ENCODE results near the gene TRAPPC14. TPM values are rescaled to one million over a fixed set of nuclear protein-coding genes. Genes with fewer than 3 reads are reported as not detected.

The TRAPPC14 gene
- total and polyA plus RNA-seq, 2 of the 13 experiments (the other 11 are each of a cell fraction or from before 2014, with no cell fraction given): 4.7 to 9.6 TPM

- no peak for TF ChIP-seq ZNF800 (CRISPR knock-in tag; IDR thresholded peaks at IDR 0.05)
- TF ChIP-seq ZNF232 (CRISPR knock-in tag; IDR thresholded peaks at IDR 0.05; ENCODE audit: borderline replicate concordance): no peak
- TF ChIP-seq MAX (IDR thresholded peaks at IDR 0.05): no peak
- TF ChIP-seq TBX3 (IDR thresholded peaks at IDR 0.05; ENCODE audit: borderline replicate concordance): no peak
- no peak for TF ChIP-seq HINFP (CRISPR knock-in tag; IDR thresholded peaks at IDR 0.05; ENCODE audit: low read depth)
- no peak for TF ChIP-seq ZBTB25 (CRISPR knock-in tag; IDR thresholded peaks at IDR 0.05)
- TF ChIP-seq PHF21A (CRISPR knock-in tag; IDR thresholded peaks at IDR 0.05): no peak
- no peak for TF ChIP-seq FOXK2 (IDR thresholded peaks at IDR 0.05)
- TF ChIP-seq HMGXB4 (CRISPR knock-in tag; IDR thresholded peaks at IDR 0.05; ENCODE audit: borderline replicate concordance in 1 of 2, low read depth in 1 of 2): no peak
- no peak for TF ChIP-seq ZNF546 (CRISPR knock-in tag; conservative IDR thresholded peaks at IDR 0.05)
These were observed 36.7 kb upstream of the TRAPPC14 start (continued) for GRCh38 chr7:100195222-100195621.

Measured in HepG2 (cell line).